ENCODE results near the gene JMY.

JMY gene

DNA sequence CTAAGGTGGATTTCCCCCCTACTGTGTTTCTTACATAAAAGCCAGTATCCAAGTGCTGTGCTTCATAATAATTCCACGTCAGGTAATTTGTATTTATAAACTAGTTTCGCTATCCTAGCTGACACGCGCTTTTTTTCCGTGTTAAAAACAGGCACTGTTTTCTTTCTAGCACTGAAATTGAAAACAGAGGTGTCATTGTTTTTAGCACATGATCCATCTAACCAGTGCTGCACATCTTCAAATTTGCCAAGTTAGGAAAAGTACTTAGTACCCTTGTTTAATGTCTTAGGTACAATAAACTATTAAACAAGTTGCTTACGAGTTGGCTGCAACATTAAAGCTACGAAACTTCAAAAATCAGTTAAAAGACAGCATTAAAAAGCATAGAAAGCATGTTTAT, 49.9 kb downstream of the JMY start:
- no peak for TF ChIP-seq GATA1 (IDR thresholded peaks at IDR 0.05; ENCODE audit: low read depth, low read length)
- no peak for TF ChIP-seq POLR2A (IDR thresholded peaks at IDR 0.05; ENCODE audit: low read length)
- no peak for DNase-seq

DNA sequence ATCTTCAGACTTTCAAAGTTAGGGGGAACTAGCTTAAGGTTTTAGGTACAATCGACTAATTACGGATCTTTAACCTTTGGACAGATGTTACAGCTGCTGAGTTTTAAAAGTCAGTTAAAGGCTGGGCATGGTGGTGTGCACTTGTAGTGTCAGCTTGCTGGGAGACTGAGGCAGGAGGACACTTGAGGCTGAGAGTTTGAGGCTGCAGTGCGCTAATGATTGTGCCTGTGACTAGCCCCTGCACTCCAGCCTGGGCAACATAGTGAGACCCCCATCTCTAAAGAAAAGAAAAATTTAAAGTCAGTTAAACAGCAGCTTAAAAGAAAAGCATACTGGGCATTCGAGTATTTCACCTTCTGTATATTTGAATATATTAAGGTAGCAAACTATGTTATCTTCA, 51.4 kb downstream of the JMY start:
- no peak for TF ChIP-seq GATA1 (IDR thresholded peaks at IDR 0.05; ENCODE audit: low read depth, low read length)
- no peak for TF ChIP-seq POLR2A (IDR thresholded peaks at IDR 0.05; ENCODE audit: low read length)
- DNase-seq = no peak

DNA sequence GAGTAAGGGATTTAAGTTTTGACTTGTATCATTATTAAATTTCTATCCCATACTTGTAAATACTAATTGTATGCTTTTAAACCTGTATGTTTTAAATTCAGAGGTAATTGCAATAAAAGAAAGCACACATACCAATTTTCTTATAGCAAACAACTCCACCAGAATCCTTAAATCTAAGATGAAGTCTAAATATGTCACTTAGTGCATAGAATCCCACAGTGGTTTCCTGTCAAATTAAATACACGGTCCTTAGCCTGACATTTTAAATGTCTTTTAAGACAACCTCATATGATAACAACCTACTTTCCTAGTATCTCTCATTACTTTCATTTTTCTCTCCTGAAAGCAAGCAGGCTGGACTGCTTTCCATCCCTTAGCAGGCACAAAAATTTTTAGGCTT, 52.0 kb downstream of the JMY start:
- TF ChIP-seq GATA1 (IDR thresholded peaks at IDR 0.05; ENCODE audit: low read depth, low read length) (no peak), POLR2A (IDR thresholded peaks at IDR 0.05; ENCODE audit: low read length) (no peak)

DNA sequence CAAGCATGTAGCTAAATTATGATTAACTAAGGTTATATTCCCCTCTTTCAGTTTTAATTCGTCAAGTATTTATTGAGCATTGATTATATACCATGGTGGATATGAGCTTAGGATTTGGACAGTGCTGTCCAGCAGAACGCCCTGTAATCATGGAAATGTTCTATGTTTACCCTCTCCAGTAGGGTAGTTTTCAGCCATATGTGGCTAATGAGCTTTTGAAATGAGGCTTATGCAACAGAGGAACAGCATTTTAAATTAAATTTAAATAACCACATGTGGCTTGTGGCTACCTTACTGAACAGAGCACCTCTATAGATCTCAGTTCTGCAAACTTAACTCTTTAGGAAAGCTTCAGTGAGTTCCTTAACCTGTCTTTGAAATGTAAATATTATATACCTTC, 59.1 kb downstream of the JMY start:
- TF ChIP-seq GATA1 (IDR thresholded peaks at IDR 0.05; ENCODE audit: low read depth, low read length) (no peak), POLR2A (IDR thresholded peaks at IDR 0.05; ENCODE audit: low read length) (no peak)
- no peak for DNase-seq

More for the DNA sequence above, 52.0 kb downstream of the JMY start:
- DNase-seq = no peak

DNA sequence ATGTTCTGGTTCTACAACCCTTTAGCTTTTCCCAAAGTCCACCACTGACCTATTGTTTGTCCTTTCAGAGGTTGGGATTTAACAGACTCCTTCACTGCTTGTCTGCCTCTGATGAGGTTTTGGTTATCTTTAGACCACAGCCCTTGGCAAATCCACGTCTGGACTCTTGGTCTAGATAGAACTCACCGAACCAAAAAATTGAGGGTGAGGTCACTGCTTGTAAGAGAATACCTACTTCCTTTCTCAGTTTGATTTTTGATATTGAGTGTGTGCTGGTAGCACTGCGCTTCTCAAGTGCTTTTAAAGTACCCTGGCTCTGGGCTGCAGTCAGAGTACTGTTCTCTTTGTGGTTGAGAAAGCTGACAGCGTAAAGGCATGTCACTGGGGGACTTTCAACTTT, 61.7 kb downstream of the JMY start:
- DNase-seq = peak; percentile 14 to 32
- TF ChIP-seq POLR2A (IDR thresholded peaks at IDR 0.05; ENCODE audit: low read length) (no peak), GATA1 (IDR thresholded peaks at IDR 0.05; ENCODE audit: low read depth, low read length) (no peak)

DNA sequence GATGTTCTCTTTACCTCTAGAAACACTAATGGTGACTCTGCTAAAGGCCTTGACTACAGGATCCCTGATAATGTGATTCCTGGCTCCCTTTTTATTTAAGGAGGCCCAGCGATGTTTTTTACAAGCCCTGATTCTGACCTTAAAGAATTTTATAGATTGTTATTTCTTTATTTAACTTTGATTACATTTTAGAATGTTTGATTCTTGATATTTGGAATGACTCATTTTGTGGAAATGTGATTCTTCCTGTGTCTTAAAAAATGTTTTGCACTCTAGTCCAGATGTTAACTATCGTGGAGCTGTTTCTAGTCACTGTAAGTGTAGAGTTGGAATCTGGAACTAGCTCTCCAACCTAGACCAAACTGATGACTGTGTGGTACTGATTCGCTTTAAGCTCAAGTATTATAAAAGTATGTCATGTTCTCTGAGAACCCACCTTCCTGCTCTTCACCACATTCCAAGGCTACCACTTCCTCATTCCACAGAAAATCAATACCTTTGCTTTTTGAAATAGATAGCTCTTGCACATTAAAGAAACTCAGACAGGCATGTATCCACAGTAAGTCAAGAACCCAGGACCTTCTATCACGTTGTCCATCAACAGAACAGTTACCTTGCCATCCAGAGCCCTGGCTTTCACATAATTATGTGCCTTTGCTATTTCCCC, 65.2 kb downstream of the JMY start:
- DNase-seq = no peak
- TF ChIP-seq GATA1 (IDR thresholded peaks at IDR 0.05; ENCODE audit: low read depth, low read length) (no peak), POLR2A (IDR thresholded peaks at IDR 0.05; ENCODE audit: low read length) (no peak)

DNA sequence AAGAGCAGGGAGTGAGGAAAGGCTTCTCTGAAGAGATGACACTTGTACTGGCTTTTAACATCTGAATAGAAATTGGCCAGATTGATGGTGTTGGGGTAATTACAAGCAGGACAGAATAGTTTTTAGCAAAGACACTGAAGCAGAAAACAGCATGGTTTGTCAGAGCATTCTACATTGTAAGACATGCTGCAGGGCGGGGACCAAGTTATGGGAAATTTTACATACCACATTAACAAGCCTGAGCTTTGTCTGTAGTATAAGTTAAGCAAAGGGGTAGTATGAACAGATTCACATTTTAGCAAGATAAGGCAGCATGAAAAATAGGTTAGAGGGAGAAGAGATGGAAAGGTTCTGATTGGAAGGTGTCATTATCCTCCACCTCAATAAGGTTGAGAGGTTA, 66.5 kb downstream of the JMY start:
- TF ChIP-seq POLR2A (IDR thresholded peaks at IDR 0.05; ENCODE audit: low read length) = no peak
- no peak for TF ChIP-seq GATA1 (IDR thresholded peaks at IDR 0.05; ENCODE audit: low read depth, low read length)
- no peak for DNase-seq

DNA sequence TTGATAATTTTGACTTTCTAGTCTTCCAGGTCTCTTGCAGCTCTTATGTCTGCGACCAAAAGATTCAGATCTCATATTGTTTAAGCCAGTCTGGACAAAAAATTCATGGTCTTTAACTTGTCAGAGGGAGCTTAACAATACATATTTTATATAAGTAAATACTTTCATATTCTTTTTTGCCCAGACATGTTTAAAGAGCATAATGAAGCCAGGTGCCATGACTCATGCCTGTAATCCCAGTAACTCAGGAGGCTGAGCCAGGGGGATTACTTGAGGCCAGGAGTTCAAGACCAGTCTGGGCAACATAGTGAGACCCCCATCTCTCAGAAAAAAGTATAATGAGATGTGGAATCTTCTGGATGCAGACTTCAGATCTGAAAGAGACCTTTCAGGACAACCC, 69.8 kb downstream of the JMY start:
- no peak for TF ChIP-seq GATA1 (IDR thresholded peaks at IDR 0.05; ENCODE audit: low read depth, low read length)
- TF ChIP-seq POLR2A (IDR thresholded peaks at IDR 0.05; ENCODE audit: low read length) = no peak
- DNase-seq = no peak

DNA sequence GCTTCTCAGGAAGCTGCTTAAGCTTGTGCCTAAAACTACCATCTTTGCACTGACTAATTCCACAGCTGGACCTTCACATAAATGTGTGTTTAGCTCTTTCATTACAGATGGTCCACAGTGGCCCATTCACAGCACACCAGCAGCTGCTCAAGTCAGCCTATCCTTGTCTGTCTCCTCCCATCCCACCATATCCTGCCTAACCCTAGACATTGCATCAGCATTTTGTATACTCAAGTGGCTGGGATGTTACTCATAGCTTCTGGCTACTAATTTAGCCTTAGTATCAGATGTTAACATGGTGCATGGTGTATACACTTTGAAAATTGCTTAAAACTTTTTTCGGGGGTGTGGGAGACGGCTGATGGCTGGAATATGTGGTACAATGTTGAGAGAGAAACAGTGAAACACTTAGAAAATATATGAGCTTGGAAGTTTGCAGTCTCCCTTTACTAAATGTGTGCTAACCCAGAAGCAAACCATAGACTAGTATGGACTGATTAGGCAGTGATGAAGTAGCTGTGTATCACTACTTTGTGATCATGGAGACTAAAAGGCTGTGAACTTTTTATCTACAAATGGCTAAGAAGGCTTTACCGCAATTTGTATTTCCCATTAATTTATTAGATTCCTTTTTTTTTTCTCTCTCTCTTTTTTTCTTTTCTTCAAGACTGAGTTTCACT, 83.1 kb downstream of the JMY start:
- DNase-seq = peak; percentile 20 to 68

DNA sequence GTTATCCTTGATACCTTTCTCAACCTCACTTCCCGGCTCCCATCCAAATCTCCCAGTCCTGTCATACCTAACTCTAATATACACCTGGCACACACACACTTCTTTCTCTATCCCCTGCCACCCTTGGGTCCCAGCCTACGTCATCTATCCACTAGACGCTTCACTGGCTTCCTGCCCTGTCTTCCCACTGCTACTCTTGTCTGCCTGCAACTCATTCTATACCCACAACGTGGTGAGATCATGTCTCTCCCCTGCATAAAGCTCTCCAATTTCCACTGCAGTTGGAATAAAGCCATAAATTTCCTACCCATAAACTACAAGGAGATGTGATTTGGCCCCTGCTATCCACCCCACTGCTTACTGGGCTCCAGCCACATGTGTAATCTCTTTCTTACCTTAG, 93.5 kb downstream of the JMY start:
- DNase-seq = no peak
- TF ChIP-seq POLR2A (IDR thresholded peaks at IDR 0.05; ENCODE audit: low read length) = no peak
- TF ChIP-seq GATA1 (IDR thresholded peaks at IDR 0.05; ENCODE audit: low read depth, low read length) = no peak

More for the DNA sequence above, 83.1 kb downstream of the JMY start:
- TF ChIP-seq POLR2A (IDR thresholded peaks at IDR 0.05; ENCODE audit: low read length) (no peak), GATA1 (IDR thresholded peaks at IDR 0.05; ENCODE audit: low read depth, low read length) (no peak)

DNA sequence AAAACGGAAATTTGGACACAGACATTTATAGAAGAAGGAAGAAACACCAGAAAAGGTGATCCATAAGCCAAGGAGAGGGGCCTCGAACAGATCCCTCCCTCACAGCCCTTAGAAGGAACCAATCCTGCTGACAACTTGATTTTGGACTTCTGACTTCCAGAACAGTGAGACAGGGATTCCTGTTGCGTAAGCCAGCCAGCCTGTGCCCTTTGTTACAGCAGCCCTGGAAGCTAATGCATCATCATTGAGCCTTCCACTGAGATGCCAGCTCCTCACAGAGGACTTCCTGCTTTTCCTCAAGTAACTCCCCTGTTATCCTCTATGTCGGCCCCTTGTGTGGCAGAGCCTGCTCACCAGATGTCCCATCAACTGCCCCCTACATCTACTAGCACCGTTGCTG, 94.1 kb downstream of the JMY start:
- no peak for DNase-seq
- TF ChIP-seq POLR2A (IDR thresholded peaks at IDR 0.05; ENCODE audit: low read length) (no peak), GATA1 (IDR thresholded peaks at IDR 0.05; ENCODE audit: low read depth, low read length) (no peak)

DNA sequence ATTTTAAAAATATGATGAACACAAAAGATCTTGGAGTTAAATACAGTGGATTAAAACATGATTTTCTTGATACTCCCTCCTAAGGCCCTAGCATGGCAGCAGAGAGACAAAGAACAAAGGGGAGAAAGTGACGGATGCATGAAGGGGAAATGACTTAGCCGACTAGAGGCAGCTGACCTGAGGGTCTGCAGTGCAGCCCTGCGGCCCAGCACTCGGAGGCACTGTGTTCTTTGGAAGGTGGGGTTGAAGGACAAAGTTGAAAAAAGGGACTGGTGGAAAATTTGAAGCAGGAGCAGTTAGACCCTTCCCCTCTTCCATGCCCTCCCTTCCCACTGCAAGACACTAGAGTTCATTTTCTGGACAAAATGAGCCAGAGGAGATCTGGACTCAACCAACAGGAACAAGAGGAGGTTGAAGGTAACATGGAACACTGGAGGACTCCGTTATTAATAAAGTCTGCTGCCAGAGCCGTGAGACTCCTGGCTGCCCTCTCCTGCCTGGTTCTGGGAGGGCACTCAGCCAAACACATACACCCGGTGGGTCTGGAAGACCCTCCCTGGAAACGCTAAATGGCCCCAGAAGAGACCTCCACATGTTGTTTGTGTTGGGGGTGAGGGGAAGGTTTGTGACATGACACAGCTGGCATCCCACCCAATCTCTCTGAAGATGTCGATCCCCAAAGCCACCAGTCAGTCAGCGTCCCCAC, 98.1 kb downstream of the JMY start:
- TF ChIP-seq GATA1 (IDR thresholded peaks at IDR 0.05; ENCODE audit: low read depth, low read length) = no peak
- no peak for TF ChIP-seq POLR2A (IDR thresholded peaks at IDR 0.05; ENCODE audit: low read length)
- no peak for DNase-seq

DNA sequence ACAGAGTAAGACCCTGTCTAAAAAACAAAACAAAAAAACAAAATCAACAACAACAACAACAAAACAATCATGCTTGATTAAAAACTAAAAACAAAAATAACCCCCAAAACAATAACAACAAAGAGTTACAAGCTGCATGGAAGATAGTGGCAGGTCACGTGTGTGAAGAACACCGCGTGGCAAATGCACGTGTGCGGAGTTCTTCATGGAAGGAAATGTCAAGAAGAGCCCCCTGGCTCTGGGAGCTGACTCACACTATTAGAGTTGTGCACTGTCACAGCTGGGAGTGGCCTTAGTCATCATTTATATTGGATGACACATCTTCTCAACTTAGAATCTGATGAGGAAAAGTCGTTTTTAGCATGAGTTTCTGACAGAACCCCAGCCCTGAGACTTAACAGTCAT, 110.5 kb downstream of the JMY start:
- DNase-seq = peak; percentile 22 to 73
- TF ChIP-seq POLR2A (IDR thresholded peaks at IDR 0.05; ENCODE audit: low read length) = no peak
- TF ChIP-seq GATA1 (IDR thresholded peaks at IDR 0.05; ENCODE audit: low read depth, low read length) = no peak

DNA sequence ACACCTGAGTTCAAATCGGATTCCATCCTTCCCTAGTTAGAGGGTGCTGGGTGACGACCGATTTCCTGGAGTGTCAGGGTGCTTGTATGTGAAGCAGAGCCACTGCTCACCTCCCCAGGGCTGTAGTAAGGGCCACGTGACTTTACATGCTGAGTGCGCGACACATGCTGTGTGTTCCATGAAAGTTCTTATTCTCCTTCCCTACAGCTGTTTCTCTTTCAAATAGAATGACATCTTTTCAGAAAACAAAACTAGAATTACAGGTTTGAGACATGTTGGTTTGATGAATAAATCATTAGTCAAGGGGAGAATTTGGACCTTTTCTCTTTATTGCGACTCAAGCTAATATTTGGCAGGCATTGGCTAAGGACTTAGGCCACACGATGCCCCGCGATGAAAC, 113.1 kb downstream of the JMY start:
- no peak for DNase-seq

More for the DNA sequence above, 113.1 kb downstream of the JMY start:
- no peak for TF ChIP-seq GATA1 (IDR thresholded peaks at IDR 0.05; ENCODE audit: low read depth, low read length)
- TF ChIP-seq POLR2A (IDR thresholded peaks at IDR 0.05; ENCODE audit: low read length) = no peak

Measured in erythroblast (primary cell).